NCI-H2196 (cell line): Measurements from ENCODE around the gene FAM171A2.

Source experiments
- DNase-seq: peaks from one replicate; lab custom pipeline; 2025; ENCODE audit not compliant: unreplicated experiment; lab: John Stamatoyannopoulos, UW

The FAM171A2 gene

DNA sequence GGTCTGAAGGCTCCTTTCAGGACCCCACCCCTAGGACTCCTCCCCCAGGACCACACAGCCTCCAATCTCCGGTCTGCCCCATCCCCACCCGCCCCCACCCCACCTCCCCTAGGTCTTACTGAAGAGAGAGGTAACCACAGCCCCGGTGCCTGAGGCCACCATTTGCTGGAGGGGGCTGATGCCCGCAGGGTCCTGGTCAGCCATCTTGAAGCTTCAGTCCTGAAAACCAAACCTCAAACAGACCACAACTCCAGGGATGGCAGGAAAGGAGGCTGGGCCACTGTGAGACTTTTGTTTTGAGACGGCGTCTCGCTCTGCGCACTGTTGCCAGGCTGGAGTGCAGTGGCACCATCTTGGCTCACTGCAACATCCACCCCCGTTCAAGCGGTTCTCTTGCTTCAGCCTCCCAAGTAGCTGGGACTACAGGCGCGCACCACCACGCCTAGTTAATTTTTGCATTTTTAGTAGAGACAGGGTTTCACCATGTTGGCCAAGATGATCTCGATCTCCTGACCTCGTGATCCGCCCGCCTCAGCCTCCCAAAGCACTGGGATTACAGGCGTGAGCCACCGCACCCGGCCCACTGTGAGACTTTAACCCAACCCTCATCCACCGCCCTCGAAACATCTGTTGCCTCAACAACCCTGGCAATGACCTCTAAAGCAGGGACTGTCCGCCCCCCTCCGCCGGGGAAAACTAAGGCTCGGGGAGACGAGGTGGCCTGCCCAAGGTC lies 40.1 kb downstream of the FAM171A2 start:
- no peak for DNase-seq

DNA sequence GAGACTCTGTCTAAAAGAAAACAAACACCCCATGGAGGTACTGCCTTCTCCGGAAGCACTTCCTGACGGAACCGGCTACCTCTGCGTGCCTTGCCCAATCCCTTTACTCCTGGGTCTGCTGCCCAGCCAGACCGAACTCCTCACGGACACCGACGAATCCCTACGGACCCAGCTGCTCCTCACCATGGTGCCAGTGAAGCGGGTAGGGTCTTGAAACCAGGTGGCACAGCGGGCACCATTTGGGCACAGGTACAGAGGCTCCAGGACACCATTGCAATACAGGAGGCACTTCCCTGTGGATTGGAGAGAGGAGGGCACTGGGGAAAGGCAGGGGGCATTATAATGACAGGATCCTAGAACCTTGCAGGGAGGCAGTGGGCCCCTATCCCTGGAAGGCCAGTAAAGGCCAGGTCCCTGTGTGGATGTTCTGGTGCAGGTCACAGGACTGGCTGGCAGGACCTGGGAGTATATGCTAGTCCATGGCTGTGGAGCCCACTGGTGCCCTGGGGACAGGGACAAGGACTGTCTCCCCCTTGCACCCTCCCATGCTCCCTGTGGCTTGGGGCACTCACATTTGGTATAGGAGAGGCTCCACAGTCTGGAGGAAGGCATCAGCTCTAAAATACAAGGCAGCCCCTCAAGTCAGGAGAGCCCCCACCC lies 41.3 kb downstream of the FAM171A2 start:
- DNase-seq = no peak

DNA sequence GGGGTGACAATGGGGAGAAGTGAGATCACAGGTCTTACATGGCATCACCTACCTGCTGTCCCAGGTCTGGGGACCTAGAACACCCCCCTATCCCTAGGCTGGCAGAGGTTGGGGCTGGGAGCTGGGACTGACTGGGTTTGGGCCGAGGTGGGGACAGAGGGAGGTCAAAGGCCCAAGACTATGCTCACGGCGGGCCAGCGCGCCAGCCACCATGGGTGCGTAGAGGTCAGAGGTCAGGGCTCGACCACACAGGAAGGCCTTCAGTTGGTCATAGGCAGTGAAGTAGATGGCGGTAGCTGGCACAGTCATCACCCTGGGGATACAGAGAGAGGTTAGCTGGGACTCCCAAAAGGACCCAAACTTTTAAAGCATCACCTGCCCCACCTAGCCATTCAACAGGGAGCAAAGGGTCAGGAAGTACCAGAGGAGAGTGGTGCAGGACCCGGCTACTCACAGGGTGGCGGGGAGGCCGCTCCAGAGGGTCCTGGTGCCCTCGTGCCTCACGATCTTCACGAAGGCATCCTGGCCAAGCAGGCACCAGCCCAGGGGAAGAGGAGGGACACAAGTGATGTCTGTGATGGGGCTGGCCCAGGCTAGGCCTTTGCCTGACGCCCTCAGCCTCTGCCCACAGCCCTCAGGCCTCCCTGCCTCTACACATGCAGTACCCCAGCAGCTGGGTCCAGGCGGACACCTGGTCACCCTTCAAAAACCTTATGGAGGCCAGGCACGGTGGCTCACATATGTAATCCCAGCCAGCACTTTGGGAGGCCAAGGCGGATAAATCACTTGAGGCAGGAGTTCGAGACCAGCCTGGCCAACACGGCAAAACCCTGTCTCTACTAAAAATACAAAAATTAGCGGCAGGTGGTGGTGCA lies 42.2 kb downstream of the FAM171A2 start:
- no peak for DNase-seq

DNA sequence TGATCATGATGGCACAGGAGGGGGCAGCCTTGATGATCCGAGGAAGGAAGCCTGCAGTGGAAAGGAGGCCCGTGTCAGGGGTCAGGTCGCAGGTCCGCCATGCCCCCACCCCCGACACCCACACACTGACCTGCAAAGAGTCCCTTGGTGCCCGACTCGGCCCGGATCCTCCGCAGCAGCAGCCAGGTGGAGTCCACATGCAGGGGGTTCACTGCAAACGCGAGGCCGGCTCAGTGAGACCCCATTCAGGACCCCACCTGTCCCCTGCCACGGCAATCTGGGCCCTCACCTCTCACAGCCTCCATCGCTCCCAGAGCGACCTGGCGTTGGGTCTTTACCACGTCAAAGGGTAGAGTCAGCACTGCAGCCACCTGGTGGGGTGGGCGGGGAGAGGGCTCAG lies 43.6 kb downstream of the FAM171A2 start:
- DNase-seq = no peak

DNA sequence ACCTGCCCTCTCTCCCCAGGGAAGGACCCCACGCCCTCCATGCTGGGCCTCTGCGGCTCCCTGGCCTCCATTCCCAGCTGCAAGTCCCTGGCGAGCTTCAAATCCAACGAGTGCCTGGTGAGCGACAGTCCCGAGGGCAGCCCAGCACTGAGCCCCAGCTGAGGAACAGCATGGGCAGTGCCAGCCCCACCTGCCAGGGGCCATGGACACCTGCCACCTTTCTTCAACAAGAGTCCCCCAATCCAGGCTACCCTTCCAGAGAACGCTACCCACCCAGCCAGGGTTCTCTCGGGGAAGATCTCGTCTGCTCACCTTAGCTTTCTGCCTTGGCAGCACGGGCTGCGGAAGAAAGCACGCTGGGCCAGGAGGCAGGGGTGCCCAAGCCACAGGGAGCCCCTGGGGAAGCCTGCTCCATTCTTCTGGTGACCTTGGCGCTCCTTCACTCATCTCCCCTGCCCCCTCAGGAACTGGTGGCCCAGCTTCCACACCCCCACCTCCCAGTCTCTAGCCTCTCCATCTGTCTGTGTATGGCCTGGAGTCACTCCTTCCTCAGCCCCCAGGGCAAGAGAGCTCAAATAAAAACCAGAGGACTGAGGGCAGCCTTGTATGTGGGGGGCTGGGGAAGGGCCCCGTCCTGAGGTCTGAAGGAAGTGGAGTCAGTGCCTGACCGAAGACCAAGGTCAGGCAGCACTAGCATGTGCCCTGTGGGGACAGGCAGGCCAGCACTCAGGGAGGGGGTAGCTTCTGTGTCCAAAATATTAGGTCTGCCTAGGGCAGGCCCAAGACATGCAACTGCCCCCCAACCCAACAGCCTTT lies 45.4 kb downstream of the FAM171A2 start:
- DNase-seq = no peak

DNA sequence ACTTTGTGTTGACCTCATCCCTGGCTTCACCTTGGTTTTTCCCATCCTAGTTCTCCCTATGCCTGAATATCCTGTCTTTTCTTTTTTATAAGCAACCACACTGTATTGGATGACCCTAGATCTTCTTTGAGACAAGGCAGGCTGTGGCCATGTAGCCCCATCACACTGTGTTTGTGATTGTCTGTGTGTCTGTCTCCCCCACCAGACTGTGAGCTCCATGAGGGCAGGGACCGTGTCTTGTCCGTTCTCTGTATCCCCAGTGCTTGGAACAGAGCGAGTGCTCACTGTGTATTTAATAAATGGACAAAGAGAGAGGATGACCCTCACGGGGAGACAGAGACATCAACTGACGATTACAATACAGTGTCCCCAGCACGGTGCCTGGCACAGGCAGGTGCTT lies 46.1 kb downstream of the FAM171A2 start:
- DNase-seq = no peak

DNA sequence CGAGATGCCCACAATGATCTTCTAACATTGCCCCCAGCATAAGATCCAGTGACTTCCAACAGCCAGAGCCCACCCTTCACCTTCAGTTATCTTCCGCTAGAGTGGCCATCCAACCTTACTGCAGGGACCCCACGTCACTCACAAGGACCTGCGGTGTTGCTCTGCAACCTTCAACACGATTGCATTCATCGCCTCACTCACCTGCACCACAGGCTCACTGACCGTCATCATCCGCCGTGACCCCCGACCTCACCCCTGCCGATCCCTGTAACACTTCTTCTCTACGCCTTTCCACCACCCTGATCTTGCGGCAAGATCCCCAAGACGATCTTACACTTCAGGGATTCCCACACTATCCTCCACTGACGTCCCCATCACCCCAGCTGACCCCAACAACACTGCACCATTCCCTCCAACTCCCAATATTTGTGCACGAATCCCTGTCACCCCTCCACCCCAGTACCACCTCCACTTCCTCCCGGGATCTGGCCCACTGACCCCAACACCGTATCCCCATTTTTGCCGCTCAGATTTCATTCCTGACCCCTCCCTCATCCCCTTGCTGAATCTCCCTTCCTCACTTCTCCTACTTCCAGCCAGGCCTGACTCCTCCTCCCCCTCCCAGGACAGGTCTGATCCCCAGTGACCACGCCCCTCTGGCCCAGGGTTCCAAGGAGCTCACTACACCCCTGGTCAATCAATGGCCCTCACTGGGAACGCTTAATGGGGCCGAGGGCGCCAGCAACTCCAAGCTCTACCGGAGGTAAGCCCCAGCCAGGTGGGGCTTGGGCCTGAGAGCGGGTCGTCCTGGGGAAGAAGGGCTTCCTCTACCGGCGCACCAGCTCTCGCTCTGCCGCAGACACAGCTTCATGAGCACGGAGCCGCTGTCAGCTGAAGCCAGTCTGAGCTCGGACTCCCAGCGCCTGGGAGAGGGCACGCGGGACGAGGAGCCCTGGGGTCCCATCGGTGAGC lies 47.6 kb downstream of the FAM171A2 start:
- no peak for DNase-seq

DNA sequence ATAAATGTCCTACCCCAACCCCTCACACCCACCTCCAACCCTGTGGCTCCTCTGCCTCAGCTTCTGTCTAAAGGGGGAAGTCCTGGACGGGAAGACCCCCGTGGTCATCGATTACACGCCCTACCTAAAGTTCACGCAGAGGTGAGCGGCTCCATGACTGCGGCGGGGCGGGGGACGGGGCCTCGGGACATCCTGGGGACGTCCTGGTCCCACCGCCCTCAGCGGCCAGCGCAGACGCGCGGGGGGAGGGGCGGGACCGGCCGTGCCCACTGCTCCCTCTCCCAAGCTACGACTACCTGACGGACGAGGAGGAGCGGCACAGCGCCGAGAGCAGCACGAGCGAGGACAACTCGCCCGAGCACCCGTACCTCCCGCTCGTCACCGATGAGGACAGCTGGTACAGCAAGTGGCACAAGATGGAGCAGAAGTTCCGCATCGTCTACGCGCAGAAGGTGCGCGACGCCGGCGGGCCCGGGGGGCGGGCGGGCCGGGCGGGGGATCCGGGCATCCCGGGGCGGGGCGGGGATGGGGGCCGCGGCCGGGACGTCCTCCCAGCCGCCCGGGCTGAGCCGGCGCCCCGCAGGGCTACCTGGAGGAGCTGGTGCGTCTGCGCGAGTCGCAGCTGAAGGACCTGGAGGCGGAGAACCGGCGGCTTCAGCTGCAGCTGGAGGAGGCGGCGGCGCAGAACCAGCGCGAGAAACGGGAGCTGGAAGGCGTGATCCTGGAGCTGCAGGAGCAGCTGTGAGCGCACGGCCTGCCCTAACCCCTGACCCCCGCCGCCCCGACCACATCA lies 48.6 kb downstream of the FAM171A2 start:
- peak; percentile 77 for DNase-seq

DNA sequence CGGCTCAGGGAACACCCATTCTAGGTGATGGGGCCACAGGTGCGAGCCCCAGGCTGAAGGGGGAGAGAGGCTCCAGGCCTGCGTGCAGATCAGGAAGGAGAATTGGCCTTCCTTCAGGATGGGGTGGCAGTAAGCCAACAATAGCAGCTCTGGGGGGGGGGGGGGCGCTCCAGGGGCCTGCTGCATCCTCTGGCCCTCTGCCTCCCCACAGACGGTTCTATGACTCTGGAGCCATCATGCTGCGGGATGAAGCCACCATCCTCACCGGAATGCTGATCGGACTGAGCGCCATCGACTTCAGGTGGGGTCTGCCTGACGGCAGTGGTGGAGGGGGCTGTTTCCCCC lies 49.2 kb downstream of the FAM171A2 start:
- DNase-seq = peak; percentile 8

DNA sequence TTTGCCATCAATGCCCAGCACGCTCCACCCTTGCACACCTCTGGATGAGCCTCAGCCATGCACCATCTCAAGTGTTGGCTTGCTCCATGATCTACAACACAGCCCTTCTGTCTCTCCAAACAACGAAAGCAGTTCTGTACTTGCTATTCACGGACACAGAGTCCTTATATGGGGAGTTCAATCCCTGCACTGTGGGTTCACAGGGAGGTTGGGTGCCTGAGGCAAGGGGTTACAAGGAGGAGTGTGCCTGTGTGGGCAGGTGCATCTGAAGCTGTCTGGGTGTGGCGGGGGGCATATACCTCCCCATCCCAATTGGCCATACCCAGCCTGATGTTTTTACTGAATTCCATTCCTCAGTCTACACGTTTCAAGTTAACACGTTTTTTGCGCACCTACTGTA lies 49.6 kb downstream of the FAM171A2 start:
- no peak for DNase-seq

DNA sequence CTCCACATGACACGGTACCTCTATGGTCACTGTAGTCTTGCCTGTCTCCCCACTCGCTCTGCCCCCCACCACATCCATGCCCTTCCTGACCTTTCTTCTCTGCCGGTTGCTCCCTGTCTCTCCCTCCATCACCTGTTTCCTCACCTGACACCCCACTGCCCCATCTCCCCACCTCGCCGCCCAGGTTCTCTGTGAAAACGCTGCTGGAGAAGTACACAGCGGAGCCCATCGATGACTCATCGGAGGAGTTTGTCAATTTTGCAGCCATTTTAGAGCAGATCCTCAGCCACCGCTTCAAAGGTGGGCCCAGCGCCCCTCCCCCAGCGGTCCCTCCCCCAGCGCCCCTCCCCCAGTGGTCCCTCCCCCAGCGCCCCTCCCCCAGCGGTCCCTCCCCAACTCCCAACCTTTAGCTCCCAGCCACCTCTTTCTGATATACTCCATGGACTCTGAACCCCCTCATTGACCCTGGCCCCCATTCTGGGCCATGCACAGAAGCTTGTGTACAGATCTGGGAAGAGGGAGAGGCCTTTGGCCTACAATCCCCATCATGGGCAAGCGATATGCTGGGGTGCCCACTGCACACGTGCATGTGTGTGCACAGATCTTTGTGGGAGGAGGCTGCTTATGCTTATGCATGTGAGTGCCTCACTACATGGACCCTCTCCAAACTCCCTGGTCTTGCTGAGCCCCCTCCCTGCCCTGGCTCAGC lies 51.1 kb downstream of the FAM171A2 start:
- no peak for DNase-seq

DNA sequence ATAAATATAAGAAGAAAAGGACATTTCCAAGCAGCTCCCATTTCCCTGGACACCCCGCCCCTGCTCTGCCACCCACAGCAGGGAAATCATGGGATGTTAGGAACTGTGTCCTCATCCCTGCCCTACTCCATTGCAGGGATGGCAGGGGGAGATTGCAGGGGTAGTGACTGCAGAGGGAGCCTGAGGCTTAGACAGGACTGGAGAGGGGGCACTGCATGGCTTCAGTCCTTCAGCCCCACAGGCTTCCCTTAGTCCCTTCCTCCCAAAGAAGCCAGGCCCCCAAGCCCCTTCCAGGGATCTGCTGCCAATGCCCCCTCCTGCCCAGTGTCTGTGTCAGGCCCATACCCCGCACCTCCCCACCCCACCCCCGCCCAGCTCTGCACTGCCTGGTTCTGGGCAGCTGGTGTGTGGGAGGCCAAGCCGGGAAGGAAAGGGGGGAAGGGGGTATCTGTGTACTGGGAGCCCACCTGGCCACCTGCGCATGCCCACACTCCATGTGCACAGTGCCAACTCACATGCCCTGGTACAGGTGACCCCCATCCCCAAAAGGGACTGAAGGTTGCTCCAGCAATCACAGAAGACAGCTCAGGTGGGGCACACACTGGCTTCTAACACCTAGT lies 52.0 kb downstream of the FAM171A2 start:
- no peak for DNase-seq

DNA sequence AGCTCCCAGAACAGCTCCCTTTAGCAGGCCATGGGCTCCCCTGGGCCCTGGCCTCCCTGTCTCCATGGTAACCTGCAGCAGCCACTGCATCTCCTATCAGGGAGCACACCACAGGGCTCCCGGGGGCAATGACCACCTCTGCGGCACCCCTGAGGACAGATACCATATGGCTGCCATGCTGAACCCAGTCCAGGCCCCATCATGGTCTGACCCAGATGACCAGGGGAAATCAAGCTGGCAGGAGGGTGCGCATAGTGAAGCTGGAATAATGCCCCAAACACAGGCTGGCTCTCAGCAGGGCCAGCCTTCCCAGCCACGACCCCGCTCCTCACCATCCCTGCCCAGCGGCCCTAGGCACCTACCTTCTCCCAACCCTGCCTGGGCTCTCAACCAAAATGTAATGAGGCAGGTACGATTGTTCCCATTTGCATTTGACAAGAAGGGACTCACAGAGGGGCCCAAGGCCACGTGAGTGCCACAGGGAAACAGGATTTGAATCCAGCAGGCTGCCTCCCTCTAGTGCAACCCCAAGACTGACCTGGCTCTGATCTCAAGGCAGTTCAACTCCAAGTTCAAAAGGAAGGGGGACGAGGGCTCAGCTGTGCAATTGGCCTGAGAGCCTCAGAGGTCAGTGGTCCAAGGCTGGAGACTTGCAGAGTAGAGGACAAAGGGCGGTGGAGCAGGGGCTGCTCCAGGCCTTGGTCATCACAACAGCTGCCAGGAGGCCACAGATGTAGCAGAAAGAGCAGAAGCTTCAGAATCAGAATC lies 52.9 kb downstream of the FAM171A2 start:
- DNase-seq = no peak

DNA sequence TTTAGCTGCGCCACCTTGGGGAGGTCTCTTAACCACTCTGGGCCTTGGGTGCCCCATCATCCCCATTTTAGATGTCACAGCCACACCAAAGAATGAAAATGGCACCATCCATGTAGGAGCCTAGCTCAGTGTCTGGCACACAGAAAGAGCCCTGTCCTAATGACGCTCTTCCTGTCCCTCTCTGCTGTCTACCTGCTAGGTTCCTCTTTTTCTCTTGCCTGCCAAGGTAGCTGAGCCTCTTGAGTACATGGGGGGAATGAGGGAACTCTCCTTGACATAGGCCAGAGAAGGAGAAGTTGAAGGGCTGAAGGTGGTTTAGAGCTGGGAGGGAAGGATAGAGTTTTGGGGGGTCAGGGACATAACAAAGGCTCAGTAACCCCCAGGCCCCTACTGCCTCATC lies 53.5 kb downstream of the FAM171A2 start:
- no peak for DNase-seq

DNA sequence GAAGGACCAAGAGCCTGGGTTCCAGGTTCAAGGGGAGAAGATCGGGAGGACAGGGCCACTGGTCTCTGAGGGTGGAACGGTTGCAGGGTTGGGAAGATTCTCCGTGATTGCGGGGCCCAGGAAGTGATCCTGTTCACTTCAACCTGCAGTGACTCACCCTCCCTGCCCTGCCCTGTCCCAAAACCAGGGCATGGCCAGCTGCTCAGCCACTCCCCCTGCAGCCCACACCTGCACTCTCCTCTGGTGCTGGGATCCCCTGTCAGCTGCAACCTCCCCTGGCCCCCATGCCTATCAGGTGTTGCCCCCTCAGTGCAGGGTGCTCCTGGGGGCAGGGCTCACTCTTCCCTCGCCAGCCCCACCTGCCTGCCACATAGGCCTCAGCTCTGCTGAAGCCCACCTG lies 54.2 kb downstream of the FAM171A2 start:
- no peak for DNase-seq

DNA sequence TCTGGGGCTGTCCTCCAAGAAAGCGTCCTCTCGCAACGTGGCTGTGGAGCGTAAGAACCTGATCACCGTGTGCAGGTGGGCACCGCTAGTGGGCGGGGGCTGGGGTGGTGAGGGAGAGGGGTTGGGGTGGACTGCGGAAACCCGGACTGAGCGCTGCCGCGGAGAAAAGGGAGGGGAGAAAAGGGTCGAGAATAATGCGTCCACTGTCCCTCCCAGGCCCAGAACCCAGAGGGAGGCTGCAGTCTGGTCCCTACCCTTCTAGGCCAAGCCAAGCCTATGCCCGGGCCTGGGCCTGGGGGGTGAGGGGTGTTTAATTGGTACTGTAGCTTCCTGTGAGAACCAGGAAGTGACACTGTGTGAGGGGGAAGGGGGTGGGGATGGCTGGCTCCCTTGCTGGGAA lies 54.8 kb downstream of the FAM171A2 start:
- DNase-seq = peak; percentile 26

DNA sequence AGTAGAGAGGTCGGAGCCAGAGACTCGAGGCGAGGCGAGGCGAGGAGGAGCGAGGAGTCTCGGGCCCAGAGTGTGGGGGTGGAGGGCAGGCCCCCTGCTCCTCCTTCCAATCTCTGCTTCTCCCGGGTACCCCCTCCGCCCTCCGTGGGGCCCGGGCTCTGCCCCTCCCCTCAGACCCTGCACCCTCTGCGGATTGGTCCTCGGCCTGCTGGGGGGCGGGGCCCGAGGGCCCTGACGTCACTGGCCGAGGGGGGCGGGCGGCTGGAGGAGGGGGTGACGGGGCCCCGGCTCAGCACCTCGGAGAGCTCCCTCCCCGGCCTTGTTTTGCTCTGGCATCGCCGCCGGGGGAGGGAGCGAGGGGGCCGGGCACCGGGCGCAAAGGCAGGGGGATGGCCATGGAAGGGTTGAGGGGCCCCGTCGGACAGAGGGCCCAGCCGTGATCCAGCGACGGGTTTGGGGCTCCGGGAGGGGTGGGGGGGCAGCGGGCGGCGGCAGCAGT lies 55.3 kb downstream of the FAM171A2 start, which contains the start of gene RUNDC3A:
Gene RUNDC3A, plus strand, starts transcription at position 282 of the 499 bp plus-strand sequence. CDS start 232 bp downstream, outside the sequence.
- DNase-seq = peak; percentile 85
